GM19467 (cell line): ENCODE results near the gene HTR2C.

Experiments used
- ATAC-seq: cut with Tn5 transposase; IDR thresholded peaks from one replicate; pipeline ENCODE4 v1.9.1; 2021; ENCODE audit warnings: mild to moderate bottlenecking, moderate library complexity; ENCODE audit not compliant: unreplicated experiment

HTR2C gene

GRCh38 chrX:114952696-114953095 is 368.8 kb downstream of the HTR2C start:
- no peak for ATAC-seq
